NCI-H2107 (cell line): ENCODE data around the gene OOSP1.
"Not testable (repeated sequence)": the region's sequence is repeated elsewhere in the genome, so short reads cannot be mapped to it uniquely, and the experiment has no call there.

Source experiments
- DNase-seq: peaks from one replicate; lab custom pipeline; 2025; lab: John Stamatoyannopoulos, UW

The OOSP1 gene

DNA sequence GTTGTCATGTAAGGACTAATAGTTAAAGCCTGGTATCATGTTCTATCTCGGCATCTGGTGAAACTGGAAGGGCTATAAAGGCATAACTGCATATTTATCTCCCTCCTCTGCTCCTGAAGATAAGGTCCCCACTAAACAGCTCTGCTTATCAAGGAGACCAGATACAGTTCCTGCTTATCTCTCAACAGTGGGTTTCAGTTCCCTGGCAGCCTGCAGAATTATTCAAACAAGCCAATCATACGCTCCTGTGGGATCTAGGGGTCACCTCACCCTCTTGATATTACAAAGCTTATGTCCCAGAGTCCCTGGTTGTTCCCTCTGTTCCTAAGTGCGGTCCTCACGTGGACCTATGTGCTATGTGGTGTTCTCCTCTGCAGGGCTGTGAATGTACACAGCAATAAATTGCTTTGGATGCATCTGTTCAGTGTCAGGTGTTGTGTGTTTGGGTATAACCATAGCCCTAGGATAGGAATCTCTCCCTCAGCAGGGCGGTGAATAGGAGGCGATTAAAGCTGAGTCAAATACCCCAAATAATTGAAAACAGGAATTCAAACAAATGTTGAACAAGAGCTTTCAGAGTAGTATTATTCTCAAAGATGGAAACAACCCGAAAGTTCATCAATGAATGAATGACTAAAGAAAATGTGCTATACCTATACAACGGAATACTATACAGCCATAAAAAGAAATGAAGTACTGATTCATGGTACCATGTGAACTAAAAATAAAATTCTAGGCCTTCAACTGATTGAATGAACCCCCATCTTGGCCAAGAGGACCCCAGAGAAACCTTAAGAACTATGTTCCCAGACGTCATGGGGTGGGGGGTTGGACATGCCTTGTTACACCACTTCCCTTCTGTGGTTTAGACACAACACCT is 22.5 kb downstream of the OOSP1 start:
- no peak for DNase-seq

DNA sequence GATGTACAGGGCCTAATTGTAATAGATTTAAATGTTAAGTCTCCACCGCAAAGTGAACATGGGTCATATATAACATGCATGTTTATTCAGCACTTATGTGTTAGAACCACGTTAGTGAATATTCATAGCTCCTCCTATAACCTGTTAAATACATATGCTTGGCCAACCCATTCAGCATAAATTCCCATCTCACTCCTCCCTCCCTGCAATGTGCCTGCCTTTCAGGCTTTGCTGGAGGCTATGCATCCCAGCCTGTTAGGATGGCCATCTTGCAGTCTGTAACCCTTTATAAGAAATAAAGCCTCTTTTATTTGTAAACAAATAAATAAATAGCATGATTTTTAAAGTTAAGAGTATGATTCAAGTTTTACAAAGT is 23.9 kb downstream of the OOSP1 start:
- no peak for DNase-seq

DNA sequence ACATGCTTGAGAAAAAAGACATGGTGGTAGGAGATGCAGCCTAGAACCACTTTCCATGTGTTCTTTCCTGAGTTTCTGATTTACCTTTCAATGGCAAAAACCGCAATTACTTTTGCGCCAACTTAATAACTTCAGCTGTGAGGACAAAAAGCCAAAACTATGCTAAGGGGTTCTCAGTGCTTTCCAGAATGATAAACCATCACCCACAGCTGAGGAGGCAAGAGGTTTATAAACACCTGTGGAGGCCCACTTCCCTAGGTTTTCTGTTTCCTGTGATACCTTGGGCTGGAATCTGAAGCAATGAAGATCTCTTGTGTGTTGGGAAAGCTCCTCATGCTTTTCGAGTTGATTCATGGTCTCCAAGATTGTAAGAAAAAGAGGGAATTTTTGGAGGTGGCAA is 25.5 kb downstream of the OOSP1 start, which contains the start of gene OOSP4A:
Gene OOSP4A, plus strand, starts transcription at position 301 of the 400 bp plus-strand sequence. Its CDS starts 0 bp downstream, at position 301.
- DNase-seq, result no peak

DNA sequence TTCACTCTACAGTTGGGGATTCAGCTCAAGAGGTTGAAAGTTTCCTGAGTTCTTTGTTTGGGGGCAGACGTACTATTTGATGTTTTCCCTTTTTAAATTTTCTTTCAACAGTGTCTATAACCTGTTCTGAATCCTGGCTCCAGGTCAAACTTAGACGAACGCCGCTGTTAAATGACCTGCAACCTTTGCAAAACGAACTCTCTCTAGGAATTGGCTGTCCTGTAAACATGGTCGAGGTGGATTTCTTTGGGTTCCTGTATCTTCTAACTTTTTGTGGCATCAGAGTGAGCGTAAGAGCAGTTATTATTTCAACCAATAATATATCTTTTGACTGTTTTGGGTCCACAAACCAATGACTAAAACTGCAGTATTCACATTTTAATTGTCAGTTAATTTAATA is 27.2 kb downstream of the OOSP1 start:
- DNase-seq, result no peak

DNA sequence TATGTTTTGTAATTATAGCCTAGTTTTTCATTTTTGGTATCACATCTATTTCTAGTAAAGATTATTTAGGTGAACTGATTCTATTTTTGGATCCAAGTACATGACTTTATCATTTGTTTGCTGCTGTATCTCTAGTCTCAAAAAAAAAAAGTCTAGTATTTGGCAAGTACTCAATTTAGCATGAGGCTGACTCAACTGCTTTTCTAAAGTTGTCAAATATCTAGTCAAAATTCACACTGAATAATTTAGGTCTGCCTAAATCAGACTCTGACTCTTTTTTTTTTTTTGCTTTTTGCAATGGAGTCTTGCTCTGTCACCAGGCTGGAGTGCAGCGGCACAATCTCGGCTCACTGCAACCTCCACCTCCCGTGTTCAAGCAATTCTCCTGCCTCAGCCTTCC is 28.0 kb downstream of the OOSP1 start:
- no peak for DNase-seq

DNA sequence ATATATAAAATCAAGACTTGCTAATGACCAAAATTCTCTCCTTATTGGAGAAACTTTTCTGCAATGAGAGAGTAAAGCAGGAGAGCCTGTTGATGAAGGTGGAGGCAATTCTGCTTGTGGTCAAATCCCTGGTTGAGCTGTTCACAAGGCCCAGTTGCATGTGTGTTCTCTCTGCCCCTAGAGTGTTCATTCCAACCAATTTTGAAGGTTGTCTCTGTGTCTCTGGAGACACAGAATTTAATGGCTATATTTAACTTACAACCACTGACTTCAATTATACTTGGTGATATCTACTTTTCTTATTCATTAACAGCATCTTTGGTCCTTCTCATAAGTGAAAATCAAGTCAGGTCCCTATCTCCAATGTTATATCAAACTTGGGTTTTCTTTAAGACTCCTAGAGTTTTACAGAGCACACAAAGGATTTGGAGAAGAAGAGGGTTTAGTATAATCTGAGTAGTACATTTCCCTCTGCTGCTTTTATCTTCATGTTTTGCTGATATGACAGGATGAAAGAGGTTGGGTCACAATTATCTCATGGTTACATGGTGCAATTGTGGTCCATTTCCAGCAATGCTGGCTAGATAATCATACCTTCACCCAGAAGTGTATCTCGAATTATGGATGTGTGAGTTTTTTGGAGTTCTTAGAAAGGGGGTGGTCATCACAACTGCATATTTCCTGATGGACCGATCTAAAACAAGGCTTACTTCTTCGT is 29.6 kb downstream of the OOSP1 start:
- DNase-seq, result no peak

DNA sequence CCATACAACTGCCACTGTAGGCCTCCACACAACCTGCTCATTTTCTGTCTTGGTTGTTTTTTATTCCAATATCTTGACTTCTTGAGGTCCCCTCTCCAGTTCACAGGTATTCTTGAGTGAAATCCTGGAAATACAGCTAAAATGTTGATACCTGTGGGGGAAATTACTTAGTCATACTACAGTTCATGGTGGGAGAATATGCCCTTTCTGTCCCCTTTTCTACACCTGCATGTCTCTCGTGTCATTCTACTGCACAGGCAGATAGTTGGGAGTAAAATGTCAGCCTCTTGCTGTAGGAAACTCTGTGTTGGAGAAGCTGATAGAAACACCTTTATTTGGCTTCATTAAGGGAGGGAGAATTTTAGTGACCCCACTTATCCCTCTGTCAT is 30.2 kb downstream of the OOSP1 start:
- DNase-seq, result no peak

DNA sequence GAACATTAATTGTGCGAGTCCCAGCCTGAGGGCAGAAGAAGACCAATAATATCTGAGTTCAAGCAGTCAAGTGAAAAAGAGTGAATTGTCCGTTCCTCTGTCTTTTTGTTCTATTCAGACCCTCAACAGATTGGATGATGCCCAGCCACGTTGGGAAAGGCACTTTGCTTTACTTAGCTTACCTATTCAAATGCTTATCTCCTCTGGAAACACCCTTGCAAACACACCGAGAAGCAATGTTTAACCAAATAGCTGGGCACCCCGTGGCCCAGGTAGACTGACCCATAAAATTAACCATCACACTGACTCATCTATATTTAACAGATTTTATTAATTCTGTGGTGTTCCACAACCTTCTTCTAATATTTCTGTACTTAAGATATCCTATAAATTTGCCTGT is 34.9 kb downstream of the OOSP1 start:
- DNase-seq, result no peak

DNA sequence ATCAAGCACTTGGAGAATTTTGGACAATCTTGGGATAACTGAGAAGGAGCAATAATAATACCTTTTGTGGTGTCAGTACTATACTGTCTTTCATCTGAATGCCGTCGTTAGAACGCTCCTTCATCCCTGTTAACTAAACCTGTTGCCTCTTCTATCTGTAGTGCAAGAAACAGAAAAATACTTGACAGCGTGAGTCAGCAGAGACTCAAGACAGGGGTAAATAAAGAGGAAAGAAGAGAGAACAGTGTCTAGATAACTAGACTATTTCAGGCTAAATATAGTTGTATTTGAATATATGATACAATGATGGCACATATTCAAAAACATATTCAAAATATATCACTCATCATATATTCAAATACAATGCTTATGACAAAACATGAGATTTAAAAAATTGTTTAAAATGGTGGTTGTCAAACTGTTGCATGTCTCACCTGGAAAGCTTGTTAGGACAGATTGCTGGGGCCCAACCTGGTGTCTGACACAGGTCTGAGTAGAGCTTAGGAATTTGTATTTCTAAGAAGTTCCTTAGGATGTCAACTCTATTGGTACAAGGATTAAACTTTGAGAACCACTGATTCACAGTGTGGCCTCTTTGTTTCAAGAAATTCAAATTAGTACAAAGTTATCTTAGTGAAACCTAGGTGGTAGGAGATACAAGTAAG is 43.0 kb downstream of the OOSP1 start:
- no peak for DNase-seq

DNA sequence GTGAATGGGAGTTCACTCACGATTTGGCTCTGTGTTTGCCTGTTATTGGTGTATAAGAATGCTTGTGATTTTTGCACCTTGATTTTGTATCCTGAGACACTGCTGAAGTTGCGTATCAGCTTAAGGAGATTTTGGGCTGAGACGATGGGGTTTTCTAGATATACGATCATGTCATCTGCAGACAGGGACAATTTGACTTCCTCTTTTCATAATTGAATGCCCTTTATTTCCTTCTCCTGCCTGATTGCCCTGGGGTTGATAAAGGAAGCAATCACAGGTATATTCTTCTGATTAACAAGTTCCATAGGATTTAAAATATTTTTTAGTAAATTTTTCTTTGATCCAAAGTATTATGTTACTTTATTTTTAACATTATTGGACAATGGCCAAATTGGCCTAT is 43.8 kb downstream of the OOSP1 start:
- DNase-seq, result not testable (repeated sequence)

DNA sequence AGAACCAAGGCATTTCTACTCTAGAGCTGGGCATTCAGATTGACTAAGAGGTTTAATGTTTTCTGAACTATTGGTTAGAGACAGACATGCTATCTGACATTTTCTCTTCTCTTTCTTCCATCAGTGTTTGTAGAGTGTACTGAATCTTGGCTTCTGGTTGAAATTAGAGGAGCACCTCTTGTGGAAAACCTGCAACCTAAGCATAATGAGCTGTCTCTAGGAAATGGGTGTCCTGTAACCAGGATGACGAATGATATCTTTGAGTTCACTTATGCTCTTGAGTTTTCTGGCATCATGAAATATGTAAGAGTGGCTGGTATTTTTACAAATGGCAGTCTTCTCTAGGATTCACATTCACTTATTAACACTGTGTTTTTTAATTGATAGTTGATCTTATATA is 45.0 kb downstream of the OOSP1 start:
- DNase-seq, result no peak

DNA sequence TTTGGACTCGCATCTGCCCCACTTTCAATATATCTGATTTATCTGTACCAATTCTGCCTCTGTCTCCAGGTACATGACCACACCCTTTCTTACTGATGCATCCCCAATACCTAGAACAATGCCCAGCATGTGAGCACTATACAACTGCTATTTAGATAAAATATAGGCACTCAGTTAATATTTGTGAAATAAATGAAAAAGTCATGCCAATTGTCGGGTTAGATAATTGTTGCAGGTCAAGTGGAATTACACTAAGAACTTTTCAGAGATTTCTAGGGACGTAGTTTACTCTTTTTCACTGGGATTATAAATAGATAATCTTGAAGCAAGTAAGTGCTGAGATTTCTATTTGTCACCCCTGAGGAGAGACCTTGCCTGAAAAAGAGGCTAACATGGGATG is 46.1 kb downstream of the OOSP1 start:
- no peak for DNase-seq

DNA sequence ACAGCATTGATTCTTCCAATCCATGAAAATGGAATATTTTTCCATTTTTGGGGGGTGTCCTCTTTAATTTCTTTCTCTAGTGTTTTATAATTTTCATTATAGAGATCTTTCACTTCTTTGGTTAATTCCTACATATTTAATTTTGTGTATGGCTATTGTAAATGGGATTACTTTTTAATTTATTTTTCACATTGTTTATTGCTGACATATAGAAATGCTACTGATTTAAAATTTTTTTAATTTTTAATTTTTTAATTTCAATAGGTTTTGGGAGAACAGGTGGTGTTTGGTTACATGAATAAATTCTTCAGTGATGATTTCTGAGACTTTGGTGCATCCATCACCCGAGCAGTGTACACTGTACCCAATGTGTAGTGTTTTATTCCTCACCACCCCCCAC is 52.2 kb downstream of the OOSP1 start:
- DNase-seq, result no peak

DNA sequence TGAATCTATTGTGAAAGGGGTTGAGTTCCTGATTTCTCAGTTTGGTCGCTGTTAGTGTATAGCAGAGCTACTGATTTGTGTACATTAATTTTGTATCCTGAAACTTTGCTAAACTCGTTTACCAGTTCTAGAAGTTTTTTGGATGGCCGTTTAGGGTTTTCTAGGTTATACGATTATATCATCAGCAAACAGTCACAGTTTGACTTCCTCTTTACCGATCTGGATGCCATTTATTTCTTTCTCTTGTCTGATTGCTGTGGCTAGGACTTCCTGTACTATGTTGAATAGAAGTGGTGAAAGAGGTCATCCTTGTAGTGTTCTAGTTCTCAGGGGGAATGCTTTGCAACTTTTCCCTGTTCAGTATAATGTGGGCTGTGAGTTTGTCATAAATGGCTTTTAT is 54.2 kb downstream of the OOSP1 start:
- no peak for DNase-seq

DNA sequence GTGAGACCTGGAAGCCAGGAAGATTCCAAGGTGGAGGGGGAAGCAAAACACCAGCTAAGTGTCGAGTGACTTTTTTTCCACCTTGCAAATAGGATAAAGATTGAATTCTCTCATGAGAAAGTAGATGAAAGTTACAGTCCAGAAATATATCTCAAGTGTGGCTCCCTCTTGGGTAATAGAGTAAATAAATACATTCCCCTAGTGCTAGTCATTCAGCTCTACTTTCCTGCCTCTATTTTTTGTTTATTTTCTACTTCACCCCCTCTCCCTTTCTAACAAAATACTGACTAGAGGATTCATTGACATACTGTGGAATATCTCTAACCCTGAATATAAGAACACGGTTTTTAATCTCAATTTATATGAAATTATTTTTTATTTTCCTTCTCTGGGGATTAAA is 59.6 kb downstream of the OOSP1 start:
- DNase-seq, result no peak

DNA sequence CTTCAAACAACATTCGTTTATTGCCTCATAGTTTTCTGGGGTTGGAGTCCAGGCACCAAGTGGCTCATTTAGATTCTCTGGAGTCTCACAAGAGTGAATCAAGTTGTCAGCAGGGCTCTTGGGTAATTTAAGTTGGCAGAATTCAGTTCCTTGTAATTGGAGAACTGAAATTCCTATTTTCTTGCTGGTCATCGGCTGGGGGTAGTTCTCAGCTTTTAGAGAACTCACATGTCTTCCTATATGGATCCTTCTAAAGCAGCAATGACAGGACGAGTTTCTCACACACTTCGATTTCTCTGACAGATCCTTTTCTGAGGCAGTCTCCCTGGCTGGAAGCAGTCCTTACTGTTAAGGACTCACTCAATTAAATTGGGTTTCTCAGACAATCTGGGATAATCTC is 61.5 kb downstream of the OOSP1 start:
- DNase-seq, result no peak

DNA sequence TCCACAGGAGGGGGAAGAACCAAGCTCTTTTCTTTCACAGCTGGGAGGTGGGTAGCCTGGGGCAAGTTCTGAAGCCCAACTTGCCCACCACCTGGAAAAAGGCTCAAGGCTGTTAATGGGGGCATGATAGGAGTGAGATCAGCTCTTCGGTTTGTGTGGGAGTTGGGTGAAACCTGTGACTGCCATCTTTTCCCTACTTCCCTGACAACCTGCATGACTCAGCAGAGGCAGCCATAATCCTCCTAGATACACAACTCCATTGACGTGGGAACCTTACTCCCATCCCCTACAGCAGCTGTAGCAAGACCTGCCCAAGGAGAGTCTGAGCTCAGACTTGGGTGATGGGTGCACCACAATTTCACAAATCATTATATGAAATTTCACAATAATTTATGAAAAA is 65.5 kb downstream of the OOSP1 start:
- DNase-seq, result no peak

DNA sequence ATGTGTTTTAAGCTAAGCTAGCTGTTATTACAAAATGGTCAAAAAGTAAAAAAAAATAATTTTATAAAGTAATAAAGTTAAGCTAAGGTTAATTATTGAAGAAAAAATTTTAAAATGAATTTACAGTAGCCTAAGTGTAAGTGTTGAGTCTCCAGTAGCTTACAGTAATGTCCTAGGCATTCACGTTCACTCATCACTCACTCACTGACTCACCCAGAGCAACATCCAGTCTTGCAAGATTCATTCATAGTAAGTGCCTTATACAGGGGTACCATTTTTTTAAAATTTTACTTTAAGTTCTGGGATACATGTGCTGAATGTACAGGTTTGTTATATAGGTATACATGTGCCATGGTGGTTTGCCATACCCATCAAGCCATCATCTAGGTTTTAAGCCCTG is 67.1 kb downstream of the OOSP1 start:
- no peak for DNase-seq
